Ramos (cell line): ENCODE data around the gene MUL1.

ENCODE experiments used
- in situ Hi-C: fragments of 300-500 bp; cut with MboI; formaldehyde crosslinking; loops from one replicate; pipeline ENCODE4 v1.14.3; 2022; ENCODE audit warnings: low sequenced_read_pairs; ENCODE audit not compliant: unreplicated experiment

MUL1 gene

GRCh38 chr1:20487236-20487590 is 20.7 kb downstream of the MUL1 start:
- in situ Hi-C loops: loop anchor here (25.0 kb wide), 1 partner anchor 575 kb away; the partner anchor contains the start of gene PLA2G2E

GRCh38 chr1:20486457-20487235 is 21.3 kb downstream of the MUL1 start:
- in situ Hi-C loops: loop anchor here (25.0 kb wide), 1 partner anchor 574 kb away; the partner anchor contains the start of gene PLA2G2E

GRCh38 chr1:20485527-20486456 is 22.2 kb downstream of the MUL1 start, which contains the start of gene CAMK2N1:
CAMK2N1 (minus strand) TSS chr1:20486210; CDS start chr1:20485379, 831 bp downstream.
- in situ Hi-C loops: loop anchor here (25.0 kb wide), 1 partner anchor 573 kb away; the partner anchor contains the start of gene PLA2G2E

- in situ Hi-C loops: loop anchor here (25.0 kb wide), 1 partner anchor 572 kb away; the partner anchor contains the start of gene PLA2G2E
Observed at GRCh38 chr1:20484519-20485462, 23.2 kb downstream of the MUL1 start.

GRCh38 chr1:20483833-20484518 is 24.0 kb downstream of the MUL1 start:
- in situ Hi-C loops: loop anchor here (25.0 kb wide), 1 partner anchor 572 kb away; the partner anchor contains the start of gene PLA2G2E

GRCh38 chr1:20483098-20483832 is 24.7 kb downstream of the MUL1 start:
- in situ Hi-C loops: loop anchor here (25.0 kb wide), 1 partner anchor 571 kb away; the partner anchor contains the start of gene PLA2G2E

- in situ Hi-C loops: loop anchor here (25.0 kb wide), 1 partner anchor 570 kb away; the partner anchor contains the start of gene PLA2G2E
Observed at GRCh38 chr1:20481643-20482498, 26.1 kb downstream of the MUL1 start.

GRCh38 chr1:20480951-20481617 is 26.9 kb downstream of the MUL1 start:
- in situ Hi-C loops: loop anchor here (25.0 kb wide), 1 partner anchor 569 kb away; the partner anchor contains the start of gene PLA2G2E

- in situ Hi-C loops: loop anchor here (25.0 kb wide), 1 partner anchor 568 kb away; the partner anchor contains the start of gene PLA2G2E
Observed at GRCh38 chr1:20480243-20480944, 27.6 kb downstream of the MUL1 start.

- in situ Hi-C loops: loop anchor here (25.0 kb wide), 1 partner anchor 568 kb away; the partner anchor contains the start of gene PLA2G2E
Observed at GRCh38 chr1:20479840-20480239, 28.1 kb downstream of the MUL1 start.

- in situ Hi-C loops: loop anchor here (25.0 kb wide), 1 partner anchor 566 kb away; the partner anchor contains the start of gene PLA2G2E
Observed at GRCh38 chr1:20478057-20478635, 29.8 kb downstream of the MUL1 start.

- in situ Hi-C loops: loop anchor here (25.0 kb wide), 1 partner anchor 565 kb away; the partner anchor contains the start of gene PLA2G2E
Observed at GRCh38 chr1:20477348-20478056, 30.4 kb downstream of the MUL1 start.

GRCh38 chr1:20476265-20477038 is 31.5 kb downstream of the MUL1 start:
- in situ Hi-C loops: loop anchor here (25.0 kb wide), 1 partner anchor 564 kb away; the partner anchor contains the start of gene PLA2G2E

GRCh38 chr1:20474996-20475395 is 33.0 kb downstream of the MUL1 start:
- in situ Hi-C loops: loop anchor here (25.0 kb wide), 1 partner anchor 563 kb away; the partner anchor contains the start of gene PLA2G2E
